ENCODE measurements around the gene PCDHB7.
A peak's percentile ranks its signal among the peaks of the same experiment; 100 is the strongest.
"Not testable (repeated sequence)": the region's sequence is repeated elsewhere in the genome, so short reads cannot be mapped to it uniquely, and the experiment has no call there.

PCDHB7 gene

DNA sequence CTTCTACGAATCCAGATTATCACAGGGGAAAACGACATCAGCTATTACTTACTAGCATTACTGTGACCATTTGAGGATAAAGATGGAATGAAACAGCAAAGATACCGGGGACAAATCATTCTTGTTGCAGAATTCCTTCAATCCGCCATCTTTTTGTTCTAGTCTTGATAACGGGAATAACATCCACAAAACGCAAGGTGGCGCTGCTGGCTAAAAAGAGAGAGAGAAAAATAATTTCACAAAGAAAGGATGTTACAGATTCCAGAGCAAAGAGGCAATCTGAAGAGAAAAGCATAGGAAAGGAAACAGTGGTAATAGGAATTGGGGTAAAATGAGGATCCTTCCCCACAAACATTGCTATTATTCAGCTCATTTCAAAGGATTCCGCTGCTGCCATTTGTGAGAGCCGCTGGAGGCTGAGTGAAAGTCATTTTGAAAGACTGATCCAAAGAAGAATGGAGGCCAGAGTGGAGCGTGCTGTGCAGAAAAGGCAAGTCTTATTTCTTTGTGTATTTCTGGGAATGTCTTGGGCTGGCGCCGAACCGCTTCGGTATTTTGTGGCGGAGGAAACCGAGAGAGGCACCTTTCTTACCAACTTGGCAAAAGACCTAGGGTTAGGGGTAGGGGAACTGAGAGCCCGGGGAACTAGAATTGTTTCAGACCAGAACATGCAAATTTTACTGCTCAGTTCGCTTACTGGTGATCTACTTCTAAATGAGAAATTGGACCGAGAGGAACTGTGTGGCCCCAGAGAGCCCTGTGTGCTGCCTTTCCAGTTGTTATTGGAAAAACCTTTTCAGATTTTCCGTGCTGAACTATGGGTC is at the start of gene PCDHB7:
Gene PCDHB7, plus strand, starts transcription at position 264 of the 824 bp plus-strand sequence. Its CDS starts 192 bp downstream, at position 456.
- in situ Hi-C loops (cut with HindIII; ENCODE audit: low pct_ligation_motif_present, low pct_unique_long_range_greater_than_20kb, low sequenced_read_pairs), result no loop called here
- DNase-seq, result peak; percentile 44

DNA sequence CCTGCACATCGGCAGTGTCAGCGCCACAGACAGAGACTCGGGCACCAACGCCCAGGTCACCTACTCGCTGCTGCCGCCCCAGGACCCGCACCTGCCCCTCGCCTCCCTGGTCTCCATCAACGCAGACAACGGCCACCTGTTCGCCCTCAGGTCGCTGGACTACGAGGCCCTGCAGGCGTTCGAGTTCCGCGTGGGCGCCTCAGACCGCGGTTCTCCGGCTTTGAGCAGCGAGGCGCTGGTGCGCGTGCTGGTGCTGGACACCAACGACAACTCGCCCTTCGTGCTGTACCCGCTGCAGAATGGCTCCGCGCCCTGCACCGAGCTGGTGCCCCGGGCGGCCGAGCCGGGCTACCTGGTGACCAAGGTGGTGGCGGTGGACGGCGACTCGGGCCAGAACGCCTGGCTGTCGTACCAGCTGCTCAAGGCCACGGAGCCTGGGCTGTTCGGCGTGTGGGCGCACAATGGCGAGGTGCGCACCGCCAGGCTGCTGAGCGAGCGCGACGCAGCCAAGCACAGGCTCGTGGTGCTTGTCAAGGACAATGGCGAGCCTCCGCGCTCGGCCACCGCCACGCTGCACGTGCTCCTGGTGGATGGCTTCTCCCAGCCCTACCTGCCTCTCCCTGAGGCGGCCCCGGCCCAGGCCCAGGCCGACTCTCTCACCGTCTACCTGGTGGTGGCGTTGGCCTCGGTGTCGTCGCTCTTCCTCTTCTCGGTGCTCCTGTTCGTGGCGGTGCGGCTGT is 48.9 kb upstream of the PCDHB7 start:
- in situ Hi-C loops (cut with HindIII; ENCODE audit: low pct_ligation_motif_present, low pct_unique_long_range_greater_than_20kb, low sequenced_read_pairs); DNase-seq: not testable (repeated sequence)

DNA sequence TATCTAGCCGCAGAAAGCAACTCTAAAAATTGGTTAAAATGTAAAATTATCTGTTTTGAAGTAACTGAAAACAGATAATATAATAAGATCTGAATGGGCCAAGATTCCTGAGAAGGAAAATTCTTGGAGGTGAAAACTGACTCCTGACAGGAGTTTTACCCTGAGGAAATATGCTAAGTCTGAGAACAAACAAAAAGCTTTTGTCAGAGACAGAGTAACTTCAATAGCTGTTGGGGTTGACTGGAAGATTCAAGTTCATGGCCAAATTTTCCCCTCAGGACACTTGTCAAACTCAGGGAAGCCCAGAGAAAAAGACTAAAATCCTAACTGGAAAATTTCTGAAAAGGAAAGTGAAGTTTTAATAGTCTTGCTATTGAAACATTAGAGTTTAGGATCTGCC is 45.1 kb upstream of the PCDHB7 start:
- in situ Hi-C loops (cut with HindIII; ENCODE audit: low pct_ligation_motif_present, low pct_unique_long_range_greater_than_20kb, low sequenced_read_pairs), result no loop called here
- DNase-seq, result no peak

DNA sequence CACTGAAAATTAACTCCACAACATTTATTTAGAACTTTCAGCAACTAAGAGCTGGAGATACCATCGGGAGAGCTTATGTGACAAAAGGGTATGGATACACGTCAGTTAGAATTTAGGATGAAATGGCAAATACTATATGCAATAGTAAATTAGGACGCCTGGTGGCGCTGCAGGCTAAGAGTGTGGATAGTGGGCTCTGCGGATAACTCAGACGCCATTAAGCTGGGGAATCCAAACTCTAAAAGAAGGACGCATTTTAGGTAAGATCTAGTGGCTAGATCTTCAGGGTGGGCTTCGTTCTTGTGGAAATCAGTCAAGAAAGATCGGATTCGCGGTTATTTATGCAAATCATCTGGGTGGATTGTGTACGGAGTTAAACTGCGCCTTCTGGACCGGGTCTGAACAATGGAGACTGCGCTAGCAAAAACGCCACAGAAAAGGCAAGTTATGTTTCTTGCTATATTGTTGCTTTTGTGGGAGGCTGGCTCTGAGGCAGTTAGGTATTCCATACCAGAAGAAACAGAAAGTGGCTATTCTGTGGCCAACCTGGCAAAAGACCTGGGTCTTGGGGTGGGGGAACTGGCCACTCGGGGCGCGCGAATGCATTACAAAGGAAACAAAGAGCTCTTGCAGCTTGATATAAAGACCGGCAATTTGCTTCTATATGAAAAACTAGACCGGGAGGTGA is 37.3 kb upstream of the PCDHB7 start, which contains the start of gene PCDHB5:
Gene PCDHB5, plus strand, starts transcription at position 177 of the 688 bp plus-strand sequence. Its CDS starts 229 bp downstream, at position 406.
- in situ Hi-C loops (cut with HindIII; ENCODE audit: low pct_ligation_motif_present, low pct_unique_long_range_greater_than_20kb, low sequenced_read_pairs), result no loop called here
- DNase-seq, result peak; percentile 5

DNA sequence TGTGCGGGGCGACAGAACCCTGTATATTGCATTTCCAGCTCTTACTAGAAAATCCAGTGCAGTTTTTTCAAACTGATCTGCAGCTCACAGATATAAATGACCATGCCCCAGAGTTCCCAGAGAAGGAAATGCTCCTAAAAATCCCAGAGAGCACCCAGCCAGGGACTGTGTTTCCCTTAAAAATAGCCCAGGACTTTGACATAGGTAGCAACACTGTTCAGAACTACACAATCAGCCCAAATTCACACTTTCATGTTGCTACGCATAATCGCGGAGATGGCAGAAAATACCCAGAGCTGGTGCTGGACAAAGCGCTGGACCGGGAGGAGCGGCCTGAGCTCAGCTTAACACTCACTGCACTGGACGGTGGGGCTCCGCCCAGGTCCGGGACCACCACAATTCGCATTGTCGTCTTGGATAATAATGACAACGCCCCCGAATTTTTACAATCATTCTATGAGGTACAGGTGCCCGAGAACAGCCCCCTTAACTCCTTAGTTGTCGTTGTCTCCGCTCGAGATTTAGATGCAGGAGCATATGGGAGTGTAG is 36.7 kb upstream of the PCDHB7 start:
- in situ Hi-C loops (cut with HindIII; ENCODE audit: low pct_ligation_motif_present, low pct_unique_long_range_greater_than_20kb, low sequenced_read_pairs), result no loop called here
- no peak for DNase-seq

DNA sequence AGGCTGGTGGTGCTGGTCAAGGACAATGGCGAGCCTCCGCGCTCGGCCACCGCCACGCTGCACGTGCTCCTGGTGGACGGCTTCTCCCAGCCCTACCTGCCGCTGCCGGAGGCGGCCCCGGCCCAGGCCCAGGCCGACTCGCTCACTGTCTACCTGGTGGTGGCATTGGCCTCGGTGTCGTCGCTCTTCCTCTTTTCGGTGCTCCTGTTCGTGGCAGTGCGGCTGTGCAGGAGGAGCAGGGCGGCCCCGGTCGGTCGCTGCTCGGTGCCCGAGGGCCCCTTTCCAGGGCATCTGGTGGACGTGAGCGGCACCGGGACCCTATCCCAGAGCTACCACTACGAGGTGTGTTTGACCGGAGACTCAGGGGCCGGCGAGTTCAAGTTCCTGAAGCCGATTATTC is 35.1 kb upstream of the PCDHB7 start:
- in situ Hi-C loops (cut with HindIII; ENCODE audit: low pct_ligation_motif_present, low pct_unique_long_range_greater_than_20kb, low sequenced_read_pairs); DNase-seq: not testable (repeated sequence)

DNA sequence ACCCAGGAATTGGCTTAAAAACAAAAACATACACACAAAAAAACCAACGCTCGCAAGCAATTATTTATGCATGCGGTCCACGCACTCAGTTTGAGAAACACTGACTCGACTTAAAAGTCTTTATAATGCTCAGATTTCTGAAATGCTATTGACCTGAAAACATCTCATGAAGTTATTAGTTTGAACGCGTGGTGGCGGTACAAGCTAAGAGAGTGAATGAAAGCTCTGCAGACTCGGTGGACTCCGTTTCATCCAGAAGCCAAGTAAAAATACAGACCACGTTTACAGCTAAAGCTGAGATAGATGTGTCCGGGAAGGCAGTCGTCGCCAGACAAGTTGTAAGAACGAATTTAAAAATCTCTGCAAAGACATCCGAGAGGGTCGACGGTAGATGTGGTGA is 22.6 kb upstream of the PCDHB7 start, which contains the start of gene PCDHB6:
Gene PCDHB6, plus strand, starts transcription at position 246 of the 400 bp plus-strand sequence. CDS start 201 bp downstream, outside the sequence.
- DNase-seq, result no peak
- in situ Hi-C loops (cut with HindIII; ENCODE audit: low pct_ligation_motif_present, low pct_unique_long_range_greater_than_20kb, low sequenced_read_pairs), result no loop called here

DNA sequence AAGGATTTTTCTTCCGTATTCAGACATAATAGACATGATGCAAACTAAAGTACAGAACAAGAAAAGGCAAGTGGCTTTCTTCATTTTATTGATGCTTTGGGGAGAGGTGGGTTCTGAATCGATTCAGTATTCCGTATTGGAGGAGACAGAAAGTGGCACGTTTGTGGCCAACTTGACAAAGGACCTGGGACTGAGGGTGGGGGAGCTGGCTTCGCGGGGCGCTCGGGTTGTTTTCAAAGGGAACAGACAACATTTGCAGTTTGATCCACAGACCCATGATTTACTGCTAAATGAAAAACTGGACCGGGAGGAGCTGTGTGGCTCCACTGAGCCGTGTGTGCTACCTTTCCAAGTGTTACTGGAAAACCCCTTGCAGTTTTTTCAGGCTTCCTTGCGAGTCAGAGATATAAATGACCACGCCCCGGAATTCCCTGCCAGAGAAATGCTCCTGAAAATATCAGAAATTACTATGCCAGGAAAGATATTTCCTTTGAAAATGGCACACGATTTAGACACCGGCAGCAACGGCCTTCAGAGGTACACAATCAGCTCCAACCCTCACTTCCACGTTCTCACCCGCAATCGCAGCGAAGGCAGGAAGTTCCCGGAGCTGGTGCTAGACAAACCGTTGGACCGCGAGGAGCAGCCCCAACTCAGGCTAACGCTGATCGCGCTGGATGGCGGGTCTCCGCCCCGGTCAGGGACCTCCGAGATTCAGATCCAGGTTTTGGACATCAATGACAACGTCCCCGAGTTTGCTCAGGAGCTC is 22.0 kb upstream of the PCDHB7 start:
- in situ Hi-C loops (cut with HindIII; ENCODE audit: low pct_ligation_motif_present, low pct_unique_long_range_greater_than_20kb, low sequenced_read_pairs), result no loop called here
- DNase-seq, result no peak

DNA sequence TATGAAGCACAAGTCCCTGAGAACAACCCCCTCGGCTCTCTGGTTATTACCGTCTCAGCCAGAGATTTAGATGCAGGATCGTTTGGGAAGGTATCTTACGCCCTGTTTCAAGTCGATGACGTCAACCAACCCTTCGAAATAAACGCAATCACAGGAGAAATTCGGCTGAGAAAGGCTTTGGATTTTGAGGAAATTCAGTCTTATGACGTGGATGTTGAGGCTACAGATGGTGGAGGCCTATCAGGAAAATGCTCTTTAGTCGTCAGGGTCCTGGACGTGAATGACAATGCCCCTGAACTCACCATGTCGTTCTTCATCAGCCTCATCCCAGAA is 21.5 kb upstream of the PCDHB7 start:
- in situ Hi-C loops (cut with HindIII; ENCODE audit: low pct_ligation_motif_present, low pct_unique_long_range_greater_than_20kb, low sequenced_read_pairs), result no loop called here
- DNase-seq, result no peak

DNA sequence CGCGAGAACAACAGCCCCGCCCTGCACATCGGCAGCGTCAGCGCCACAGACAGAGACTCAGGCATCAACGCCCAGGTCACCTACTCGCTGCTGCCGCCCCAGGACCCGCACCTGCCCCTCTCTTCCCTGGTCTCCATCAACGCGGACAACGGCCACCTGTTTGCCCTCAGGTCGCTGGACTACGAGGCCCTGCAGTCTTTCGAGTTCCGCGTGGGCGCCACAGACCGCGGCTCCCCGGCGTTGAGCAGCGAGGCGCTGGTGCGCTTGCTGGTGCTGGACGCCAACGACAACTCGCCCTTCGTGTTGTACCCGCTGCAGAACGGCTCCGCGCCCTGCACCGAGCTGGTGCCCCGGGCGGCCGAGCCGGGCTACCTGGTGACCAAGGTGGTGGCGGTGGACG is 20.8 kb upstream of the PCDHB7 start:
- DNase-seq; in situ Hi-C loops (cut with HindIII; ENCODE audit: low pct_ligation_motif_present, low pct_unique_long_range_greater_than_20kb, low sequenced_read_pairs): not testable (repeated sequence)

DNA sequence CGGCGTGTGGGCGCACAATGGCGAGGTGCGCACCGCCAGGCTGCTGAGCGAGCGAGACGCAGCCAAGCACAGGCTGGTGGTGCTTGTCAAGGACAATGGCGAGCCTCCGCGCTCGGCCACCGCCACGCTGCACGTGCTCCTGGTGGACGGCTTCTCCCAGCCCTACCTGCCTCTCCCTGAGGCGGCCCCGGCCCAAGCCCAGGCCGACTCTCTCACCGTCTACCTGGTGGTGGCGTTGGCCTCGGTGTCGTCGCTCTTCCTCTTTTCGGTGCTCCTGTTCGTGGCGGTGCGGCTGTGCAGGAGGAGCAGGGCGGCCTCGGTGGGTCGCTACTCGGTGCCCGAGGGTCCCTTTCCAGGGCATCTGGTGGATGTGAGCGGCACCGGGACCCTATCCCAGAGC is 20.3 kb upstream of the PCDHB7 start:
- DNase-seq; in situ Hi-C loops (cut with HindIII; ENCODE audit: low pct_ligation_motif_present, low pct_unique_long_range_greater_than_20kb, low sequenced_read_pairs): not testable (repeated sequence)

DNA sequence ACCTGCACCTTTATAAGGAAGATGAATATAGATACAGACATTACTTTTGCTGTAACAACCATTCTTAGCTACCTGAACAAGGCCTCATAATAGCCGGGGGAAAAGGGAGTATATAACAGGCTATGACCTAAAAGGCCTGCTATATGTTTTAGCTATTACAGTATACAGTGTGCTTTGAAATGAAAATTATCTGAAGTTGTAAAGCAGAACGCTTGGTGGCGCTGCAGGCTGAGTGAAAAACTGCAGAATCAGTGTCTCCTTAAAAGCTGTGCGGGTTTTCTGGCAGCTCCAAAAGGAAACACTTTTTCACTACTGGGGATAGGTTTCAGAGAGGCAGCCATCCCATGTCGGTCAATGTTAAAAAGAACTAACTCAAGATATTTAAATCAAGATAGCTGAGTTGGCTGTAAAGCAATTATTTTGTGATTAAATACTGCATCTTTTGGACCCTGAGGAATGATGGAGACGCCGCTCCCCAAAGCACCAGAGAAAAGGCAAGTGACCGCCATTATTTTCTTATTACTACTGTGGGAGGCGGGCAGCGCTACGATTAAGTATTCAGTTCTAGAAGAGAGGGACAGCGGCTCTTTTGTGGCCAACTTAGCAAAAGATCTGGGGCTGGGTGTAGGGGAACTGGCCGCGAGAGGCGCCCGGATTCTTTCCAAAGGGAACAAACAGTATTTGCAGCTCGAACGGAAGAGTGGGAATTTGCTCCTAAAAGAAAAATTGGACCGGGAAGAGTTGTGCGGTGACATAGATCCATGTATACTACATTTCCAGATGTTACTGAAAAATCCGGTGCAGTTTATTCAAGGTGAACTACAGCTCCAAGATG is 16.7 kb upstream of the PCDHB7 start:
- no peak for DNase-seq
- in situ Hi-C loops (cut with HindIII; ENCODE audit: low pct_ligation_motif_present, low pct_unique_long_range_greater_than_20kb, low sequenced_read_pairs), result no loop called here

DNA sequence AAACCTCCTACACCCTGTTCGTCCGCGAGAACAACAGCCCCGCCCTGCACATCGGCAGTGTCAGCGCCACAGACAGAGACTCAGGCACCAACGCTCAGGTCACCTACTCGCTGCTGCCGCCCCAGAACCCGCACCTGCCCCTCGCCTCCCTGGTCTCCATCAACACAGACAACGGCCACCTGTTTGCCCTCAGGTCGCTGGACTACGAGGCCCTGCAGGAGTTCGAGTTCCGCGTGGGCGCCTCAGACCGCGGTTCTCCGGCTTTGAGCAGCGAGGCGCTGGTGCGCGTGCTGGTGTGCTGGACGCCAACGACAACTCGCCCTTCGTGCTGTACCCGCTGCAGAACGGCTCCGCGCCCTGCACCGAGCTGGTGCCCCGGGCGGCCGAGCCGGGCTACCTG is 15.1 kb upstream of the PCDHB7 start:
- DNase-seq; in situ Hi-C loops (cut with HindIII; ENCODE audit: low pct_ligation_motif_present, low pct_unique_long_range_greater_than_20kb, low sequenced_read_pairs): not testable (repeated sequence)

DNA sequence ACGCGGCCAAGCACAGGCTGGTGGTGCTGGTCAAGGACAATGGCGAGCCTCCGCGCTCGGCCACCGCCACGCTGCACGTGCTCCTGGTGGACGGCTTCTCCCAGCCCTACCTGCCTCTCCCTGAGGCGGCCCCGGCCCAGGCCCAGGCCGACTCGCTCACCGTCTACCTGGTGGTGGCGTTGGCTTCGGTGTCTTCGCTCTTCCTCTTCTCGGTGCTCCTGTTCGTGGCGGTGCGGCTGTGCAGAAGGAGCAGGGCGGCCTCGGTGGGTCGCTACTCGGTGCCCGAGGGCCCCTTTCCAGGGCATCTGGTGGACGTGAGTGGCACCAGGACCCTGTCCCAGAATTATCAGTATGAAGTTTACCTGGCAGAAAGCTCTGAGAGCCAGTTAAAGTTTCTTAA is 14.5 kb upstream of the PCDHB7 start:
- in situ Hi-C loops (cut with HindIII; ENCODE audit: low pct_ligation_motif_present, low pct_unique_long_range_greater_than_20kb, low sequenced_read_pairs), result not testable (repeated sequence)

DNA sequence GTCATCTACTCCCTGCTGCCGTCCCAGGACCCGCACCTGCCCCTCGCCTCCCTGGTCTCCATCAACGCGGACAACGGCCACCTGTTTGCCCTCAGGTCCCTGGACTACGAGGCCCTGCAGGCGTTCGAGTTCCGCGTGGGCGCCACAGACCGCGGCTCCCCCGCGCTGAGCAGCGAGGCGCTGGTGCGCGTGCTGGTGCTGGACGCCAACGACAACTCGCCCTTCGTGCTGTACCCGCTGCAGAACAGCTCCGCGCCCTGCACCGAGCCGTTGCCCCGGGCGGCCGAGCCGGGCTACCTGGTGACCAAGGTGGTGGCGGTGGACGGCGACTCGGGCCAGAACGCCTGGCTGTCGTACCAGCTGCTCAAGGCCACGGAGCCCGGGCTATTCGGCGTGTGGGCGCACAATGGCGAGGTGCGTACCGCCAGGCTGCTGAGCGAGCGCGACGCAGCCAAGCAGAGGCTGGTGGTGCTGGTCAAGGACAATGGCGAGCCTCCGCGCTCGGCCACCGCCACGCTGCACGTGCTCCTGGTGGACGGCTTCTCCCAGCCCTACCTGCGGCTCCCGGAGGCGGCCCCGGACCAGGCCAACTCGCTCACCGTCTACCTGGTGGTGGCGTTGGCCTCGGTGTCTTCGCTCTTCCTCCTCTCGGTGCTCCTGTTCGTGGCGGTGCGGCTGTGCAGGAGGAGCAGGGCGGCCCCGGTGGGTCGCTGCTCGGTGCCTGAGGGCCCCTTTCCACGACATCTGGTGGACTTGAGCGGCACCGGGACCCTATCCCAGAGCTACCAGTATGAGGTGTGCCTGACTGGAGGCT is 2.1 kb downstream of the PCDHB7 start:
- in situ Hi-C loops (cut with HindIII; ENCODE audit: low pct_ligation_motif_present, low pct_unique_long_range_greater_than_20kb, low sequenced_read_pairs), result not testable (repeated sequence)

More for the DNA sequence above, 14.5 kb upstream of the PCDHB7 start:
- not testable (repeated sequence) for DNase-seq

DNA sequence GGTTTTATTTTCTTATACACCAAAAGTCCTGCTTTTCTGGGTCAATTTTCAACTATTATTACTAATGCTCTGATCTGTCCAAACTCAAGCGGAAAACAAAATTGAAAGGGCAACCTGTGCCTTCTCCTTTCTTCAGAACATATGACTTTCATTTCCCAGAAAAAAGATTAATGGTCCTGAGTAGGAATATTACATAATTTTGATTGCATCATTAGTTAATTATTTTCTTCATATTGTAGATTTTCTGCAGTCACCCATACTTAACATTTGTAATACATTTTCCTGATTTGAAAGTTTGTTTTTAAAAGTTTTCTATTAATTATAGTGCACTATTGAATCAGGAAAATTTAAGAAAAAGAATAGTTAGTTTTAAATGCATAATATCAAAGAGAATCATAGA is 3.5 kb downstream of the PCDHB7 start:
- no peak for DNase-seq
- in situ Hi-C loops (cut with HindIII; ENCODE audit: low pct_ligation_motif_present, low pct_unique_long_range_greater_than_20kb, low sequenced_read_pairs), result no loop called here

More for the DNA sequence above, 2.1 kb downstream of the PCDHB7 start:
- DNase-seq, result not testable (repeated sequence)
